Coronary artery (tissue), 2 donors: Measurements from ENCODE around the gene KIAA0753.

Experiments
- DNase-seq: peaks from one replicate; pipeline ENCODE4 v3.0.0-alpha.2; 2017; ENCODE audit warnings: low spot score
- H3K27ac ChIP-seq, 2 donors: fragments of 200-600 bp; sonication (generic); one replicate each; pipeline ENCODE4 v1.5.1; 2016 to 2019
- H3K4me3 ChIP-seq: fragments of 200-600 bp; sonication (generic); 2 replicates; pipeline ENCODE4 v1.5.1; 2016; ENCODE audit warnings: mild to moderate bottlenecking, moderate library complexity
- TF ChIP-seq, protein P1 (sequence below): fragments of 200-600 bp; sonication (generic); IDR thresholded peaks from one replicate; pipeline ENCODE4 v1.5.1; 2019; ENCODE audit warnings: antibody characterized with exemption

The KIAA0753 gene

DNA sequence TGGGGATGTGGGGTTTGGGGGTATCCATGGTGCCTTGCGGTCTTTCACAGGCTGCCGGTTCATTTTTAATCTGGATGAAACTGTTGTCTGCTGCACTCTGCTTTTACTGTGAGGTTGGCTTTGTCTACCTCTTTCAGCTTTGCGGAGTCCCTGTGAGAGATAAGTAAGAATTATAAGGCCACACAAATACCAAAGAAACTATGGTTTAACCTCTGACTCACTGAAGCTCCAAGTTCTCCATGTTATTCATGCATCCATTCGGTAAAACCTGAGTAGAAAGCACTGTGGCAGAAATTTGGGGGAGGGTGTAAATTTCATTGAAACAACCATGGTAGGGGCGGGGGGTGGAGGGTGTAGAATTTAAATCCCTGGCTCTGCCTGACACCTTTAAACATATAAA, 30.5 kb downstream of the KIAA0753 start:
- DNase-seq, result no peak
- TF ChIP-seq, protein P1, sequence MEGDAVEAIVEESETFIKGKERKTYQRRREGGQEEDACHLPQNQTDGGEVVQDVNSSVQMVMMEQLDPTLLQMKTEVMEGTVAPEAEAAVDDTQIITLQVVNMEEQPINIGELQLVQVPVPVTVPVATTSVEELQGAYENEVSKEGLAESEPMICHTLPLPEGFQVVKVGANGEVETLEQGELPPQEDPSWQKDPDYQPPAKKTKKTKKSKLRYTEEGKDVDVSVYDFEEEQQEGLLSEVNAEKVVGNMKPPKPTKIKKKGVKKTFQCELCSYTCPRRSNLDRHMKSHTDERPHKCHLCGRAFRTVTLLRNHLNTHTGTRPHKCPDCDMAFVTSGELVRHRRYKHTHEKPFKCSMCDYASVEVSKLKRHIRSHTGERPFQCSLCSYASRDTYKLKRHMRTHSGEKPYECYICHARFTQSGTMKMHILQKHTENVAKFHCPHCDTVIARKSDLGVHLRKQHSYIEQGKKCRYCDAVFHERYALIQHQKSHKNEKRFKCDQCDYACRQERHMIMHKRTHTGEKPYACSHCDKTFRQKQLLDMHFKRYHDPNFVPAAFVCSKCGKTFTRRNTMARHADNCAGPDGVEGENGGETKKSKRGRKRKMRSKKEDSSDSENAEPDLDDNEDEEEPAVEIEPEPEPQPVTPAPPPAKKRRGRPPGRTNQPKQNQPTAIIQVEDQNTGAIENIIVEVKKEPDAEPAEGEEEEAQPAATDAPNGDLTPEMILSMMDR, result no peak
- no peak overlapping the region for H3K4me3 ChIP-seq
- no peak overlapping the region for H3K27ac ChIP-seq

DNA sequence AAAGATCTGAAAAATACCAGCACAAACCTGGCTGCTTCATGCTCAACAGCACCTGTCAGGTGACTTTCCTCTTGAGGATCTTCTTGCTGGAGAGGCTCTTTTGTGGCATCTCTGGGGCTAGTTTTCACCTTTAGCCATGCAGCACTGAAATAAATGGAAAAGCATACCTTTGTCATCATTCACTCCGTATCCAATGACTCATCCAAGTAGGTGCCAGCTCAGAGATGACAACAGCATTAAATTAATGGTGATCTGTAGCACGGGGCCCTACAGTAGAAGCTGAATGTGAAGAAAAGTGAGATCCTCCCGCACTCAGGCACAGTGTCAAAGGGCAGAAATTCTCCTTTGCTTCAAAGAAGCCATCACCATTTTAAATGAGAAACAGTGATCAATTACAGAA, 32.2 kb downstream of the KIAA0753 start:
- no peak for DNase-seq
- Histone ChIP-seq H3K27ac (no peak overlapping the region), H3K4me3 (no peak overlapping the region)
- TF ChIP-seq, protein P1, result no peak

DNA sequence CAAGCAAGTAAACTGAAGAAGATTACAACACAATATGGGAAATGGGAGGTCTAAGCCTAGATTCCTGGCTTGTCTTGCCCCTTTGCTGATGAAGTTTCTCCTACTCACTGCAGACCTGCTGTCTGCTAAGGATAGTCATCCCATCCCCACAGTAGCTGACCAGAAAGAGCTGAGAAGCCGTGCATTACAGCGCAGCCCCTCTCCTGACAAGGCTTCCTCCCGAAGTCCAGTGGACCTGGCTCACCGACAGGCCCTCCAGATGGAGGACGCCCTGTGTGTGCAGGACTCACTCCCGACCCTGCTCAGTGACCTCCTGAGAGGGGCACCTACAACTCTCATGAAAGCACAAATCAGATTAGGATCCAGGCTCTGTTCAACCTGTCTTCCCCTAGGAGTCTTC, 35.4 kb downstream of the KIAA0753 start:
- no peak overlapping the region for H3K27ac ChIP-seq
- no peak overlapping the region for H3K4me3 ChIP-seq
- DNase-seq, result no peak
- TF ChIP-seq, protein P1, result no peak

DNA sequence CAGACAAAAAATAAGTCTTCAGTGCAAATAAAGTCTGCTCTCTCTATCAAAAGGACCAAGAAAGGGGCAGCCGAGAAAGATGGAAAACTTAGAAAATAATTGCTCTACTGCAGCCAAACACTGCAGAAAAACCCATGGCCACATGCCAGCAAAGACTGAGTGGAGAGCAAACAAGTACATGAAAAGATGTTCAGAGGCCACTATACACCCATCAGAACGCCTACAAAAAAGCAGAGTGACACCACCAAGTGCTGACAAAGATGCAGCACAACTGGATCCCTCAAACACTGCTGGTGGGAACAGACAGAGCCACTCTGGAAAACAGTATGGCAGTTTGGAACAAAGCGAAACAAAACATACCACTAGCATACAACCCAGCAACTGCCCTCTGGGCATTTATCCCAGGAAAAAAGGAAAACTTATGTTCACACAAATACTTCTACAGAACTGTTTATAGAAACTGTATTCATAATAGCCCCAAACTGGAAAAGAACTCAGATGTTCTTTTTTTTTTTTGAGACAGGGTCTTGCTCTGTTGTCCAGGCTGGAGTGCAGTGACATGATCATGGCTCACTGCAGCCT, 36.7 kb downstream of the KIAA0753 start:
- TF ChIP-seq, protein P1, result no peak
- no peak for DNase-seq
- no peak overlapping the region for H3K4me3 ChIP-seq
- H3K27ac ChIP-seq, result no peak overlapping the region

DNA sequence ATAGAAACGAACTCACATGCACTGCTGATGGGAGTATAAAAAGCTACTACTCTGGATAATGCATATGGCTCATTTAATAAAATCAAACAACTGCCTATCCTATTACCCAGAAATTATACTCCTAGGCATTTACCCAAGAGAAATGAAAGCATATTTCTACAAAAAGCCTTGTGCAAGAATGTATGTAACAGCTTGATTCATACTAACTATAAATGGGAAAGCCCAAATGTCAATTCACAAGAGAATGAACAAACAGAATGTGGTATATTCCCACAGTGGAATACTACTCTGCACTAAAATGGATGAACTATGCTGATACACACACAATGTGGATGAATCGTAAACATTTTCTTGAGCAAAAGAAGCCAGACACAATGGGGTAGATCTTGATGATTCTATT, 38.4 kb downstream of the KIAA0753 start:
- DNase-seq, result no peak
- Histone ChIP-seq H3K4me3 (no peak overlapping the region), H3K27ac (no peak overlapping the region)
- TF ChIP-seq, protein P1, result no peak

DNA sequence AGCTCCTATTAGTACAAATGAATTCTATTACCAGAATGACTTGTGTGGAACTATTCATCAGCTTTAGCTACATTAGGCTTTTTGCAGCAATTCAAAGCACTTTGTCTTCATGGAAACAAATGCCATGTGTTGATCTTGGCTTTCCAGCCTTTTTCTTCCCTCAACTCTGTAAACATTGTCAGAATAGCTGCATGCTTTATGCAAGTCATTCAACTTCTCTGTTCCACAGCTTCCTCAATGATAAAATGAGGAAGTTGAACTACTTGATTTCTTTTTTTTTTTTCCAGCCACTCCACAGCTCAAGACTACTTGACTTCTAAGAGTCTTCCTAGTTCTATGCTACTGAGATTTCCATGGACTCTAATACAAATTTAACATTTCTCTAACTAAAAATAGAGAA, 41.1 kb downstream of the KIAA0753 start:
- TF ChIP-seq, protein P1, result no peak
- Histone ChIP-seq H3K27ac (no peak overlapping the region), H3K4me3 (no peak overlapping the region)
- no peak for DNase-seq

DNA sequence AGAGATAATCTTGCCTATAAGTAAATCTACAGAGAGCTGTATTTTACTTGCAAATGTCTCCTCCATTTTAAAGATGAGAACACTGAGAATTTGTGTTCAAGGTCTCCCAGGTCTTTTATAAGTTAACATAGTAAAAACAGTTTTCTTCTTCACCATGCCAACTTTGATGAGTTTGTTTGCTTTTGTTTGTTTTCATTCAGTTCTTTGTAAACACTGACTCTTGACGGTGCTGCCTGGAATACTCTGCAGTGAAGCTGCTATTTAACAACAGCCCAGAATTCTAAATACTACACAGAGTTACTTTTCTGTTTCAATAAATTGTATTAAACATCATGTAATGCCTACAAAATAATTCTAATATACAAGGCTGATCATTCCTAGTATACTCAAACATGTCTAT, 42.8 kb downstream of the KIAA0753 start:
- TF ChIP-seq, protein P1, result no peak
- no peak overlapping the region for H3K4me3 ChIP-seq
- H3K27ac ChIP-seq, result no peak overlapping the region
- DNase-seq, result no peak
